Measurements from ENCODE around the gene SUGCT. TPM values are rescaled to one million over a fixed set of nuclear protein-coding genes. Genes with fewer than 3 reads are reported as not detected.

The SUGCT gene
- total RNA-seq, 1 experiment from 2014 or later = 9.9 TPM

DNA sequence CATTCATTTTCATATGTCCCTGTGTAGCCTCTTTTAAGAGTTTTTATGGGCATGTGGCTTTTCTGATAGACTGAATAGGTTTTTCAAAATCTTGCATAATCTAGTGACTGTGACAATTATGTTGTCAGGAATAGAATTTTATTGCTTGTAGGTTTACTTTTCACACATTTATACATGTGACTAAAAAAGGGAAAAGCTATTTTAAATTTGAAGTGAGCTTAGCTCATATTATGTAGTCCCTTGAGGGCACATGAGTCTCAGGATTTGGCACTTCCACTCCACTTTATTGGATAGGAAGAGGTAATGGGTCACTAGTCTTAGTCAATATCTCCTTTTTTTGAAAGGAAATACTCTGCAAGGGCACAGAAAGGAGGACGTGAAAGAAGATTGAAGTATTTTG is 247.3 kb downstream of the SUGCT start:
- Histone ChIP-seq H3K4me3 (ENCODE audit: low read depth, low read length) (no peak overlapping the region), H3K9me3 (no peaks in the 10 kb centered on the region), H3K27me3 (replicated peaks; ENCODE audit: control insufficient read depth, insufficient read depth, low read length) (no peaks in the 10 kb centered on the region), H3K4me1 (no peaks in the 10 kb centered on the region), H3K36me3 (ENCODE audit: control insufficient read depth, insufficient read depth, low read length) (no peaks in the 10 kb centered on the region)
- H3K27ac Mint-ChIP-seq (ENCODE audit: unreplicated experiment) = no peak overlapping the region
- TF ChIP-seq, protein P1, sequence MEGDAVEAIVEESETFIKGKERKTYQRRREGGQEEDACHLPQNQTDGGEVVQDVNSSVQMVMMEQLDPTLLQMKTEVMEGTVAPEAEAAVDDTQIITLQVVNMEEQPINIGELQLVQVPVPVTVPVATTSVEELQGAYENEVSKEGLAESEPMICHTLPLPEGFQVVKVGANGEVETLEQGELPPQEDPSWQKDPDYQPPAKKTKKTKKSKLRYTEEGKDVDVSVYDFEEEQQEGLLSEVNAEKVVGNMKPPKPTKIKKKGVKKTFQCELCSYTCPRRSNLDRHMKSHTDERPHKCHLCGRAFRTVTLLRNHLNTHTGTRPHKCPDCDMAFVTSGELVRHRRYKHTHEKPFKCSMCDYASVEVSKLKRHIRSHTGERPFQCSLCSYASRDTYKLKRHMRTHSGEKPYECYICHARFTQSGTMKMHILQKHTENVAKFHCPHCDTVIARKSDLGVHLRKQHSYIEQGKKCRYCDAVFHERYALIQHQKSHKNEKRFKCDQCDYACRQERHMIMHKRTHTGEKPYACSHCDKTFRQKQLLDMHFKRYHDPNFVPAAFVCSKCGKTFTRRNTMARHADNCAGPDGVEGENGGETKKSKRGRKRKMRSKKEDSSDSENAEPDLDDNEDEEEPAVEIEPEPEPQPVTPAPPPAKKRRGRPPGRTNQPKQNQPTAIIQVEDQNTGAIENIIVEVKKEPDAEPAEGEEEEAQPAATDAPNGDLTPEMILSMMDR (IDR thresholded peaks at IDR 0.05; ENCODE audit: insufficient read depth in 1 of 2, low read depth in 1 of 2, low read length in 1 of 2, severe bottlenecking in 1 of 2, unreplicated experiment in 1 of 2) = no peak
- H3K4me1 Mint-ChIP-seq (ENCODE audit: low read depth, unreplicated experiment) = no peaks in the 10 kb centered on the region
- H3K4me3 Mint-ChIP-seq (ENCODE audit: unreplicated experiment) = no peak overlapping the region
- intact Hi-C loops (cut with micrococcal nuclease; ENCODE audit: unreplicated experiment) = no loop called here
- no TSS peak for BruUV-seq (replicated peaks)
- ChIA-PET CTCF (no interaction called here), POLR2A (no interaction called here)
- H3K36me3 Mint-ChIP-seq (ENCODE audit: insufficient read depth, unreplicated experiment) = no peaks in the 10 kb centered on the region
- no peaks in the 10 kb centered on the region for H3K9me3 Mint-ChIP-seq (ENCODE audit: unreplicated experiment)
- DNase-seq = no peak
- peaks cover 3% of the 10 kb centered on the region for H3K27me3 Mint-ChIP-seq (ENCODE audit: insufficient read depth, unreplicated experiment)

DNA sequence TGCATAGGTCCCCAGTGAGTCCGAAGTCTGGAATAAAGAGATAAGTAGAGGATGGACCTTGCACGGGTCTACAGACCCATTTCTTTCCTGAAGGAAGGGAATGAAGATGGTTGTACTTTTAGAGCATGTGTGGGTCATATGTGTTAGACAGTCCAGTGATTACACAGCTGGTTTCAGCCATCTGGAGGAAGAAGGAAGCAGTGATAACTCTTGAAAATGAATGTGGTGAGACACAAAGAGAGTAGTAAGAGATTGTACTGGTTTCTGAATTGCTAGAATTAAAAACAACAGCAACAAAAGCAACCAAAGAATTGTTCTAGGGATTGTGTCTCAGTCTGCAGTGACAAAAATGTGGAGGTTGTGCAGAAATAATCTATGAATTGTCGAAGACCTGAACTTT is 258.9 kb downstream of the SUGCT start:
- Histone ChIP-seq H3K9me3 (no peaks in the 10 kb centered on the region), H3K4me3 (ENCODE audit: low read depth, low read length) (no peak overlapping the region), H3K36me3 (ENCODE audit: control insufficient read depth, insufficient read depth, low read length) (no peaks in the 10 kb centered on the region), H3K4me1 (no peaks in the 10 kb centered on the region), H3K27me3 (replicated peaks; ENCODE audit: control insufficient read depth, insufficient read depth, low read length) (no peaks in the 10 kb centered on the region)
- ChIA-PET CTCF (no interaction called here), POLR2A (no interaction called here)
- no peak for DNase-seq
- Mint-ChIP-seq H3K4me1 (ENCODE audit: low read depth, unreplicated experiment) (peaks cover 2% of the 10 kb centered on the region), H3K27me3 (ENCODE audit: insufficient read depth, unreplicated experiment) (no peaks in the 10 kb centered on the region), H3K27ac (ENCODE audit: unreplicated experiment) (no peak overlapping the region), H3K36me3 (ENCODE audit: insufficient read depth, unreplicated experiment) (no peaks in the 10 kb centered on the region), H3K9me3 (ENCODE audit: unreplicated experiment) (no peaks in the 10 kb centered on the region), H3K4me3 (ENCODE audit: unreplicated experiment) (no peak overlapping the region)
- intact Hi-C loops (cut with micrococcal nuclease; ENCODE audit: unreplicated experiment) = no loop called here
- BruUV-seq (replicated peaks) = no TSS peak
- TF ChIP-seq, protein P1 (IDR thresholded peaks at IDR 0.05; ENCODE audit: insufficient read depth in 1 of 2, low read depth in 1 of 2, low read length in 1 of 2, severe bottlenecking in 1 of 2, unreplicated experiment in 1 of 2) = no peak

DNA sequence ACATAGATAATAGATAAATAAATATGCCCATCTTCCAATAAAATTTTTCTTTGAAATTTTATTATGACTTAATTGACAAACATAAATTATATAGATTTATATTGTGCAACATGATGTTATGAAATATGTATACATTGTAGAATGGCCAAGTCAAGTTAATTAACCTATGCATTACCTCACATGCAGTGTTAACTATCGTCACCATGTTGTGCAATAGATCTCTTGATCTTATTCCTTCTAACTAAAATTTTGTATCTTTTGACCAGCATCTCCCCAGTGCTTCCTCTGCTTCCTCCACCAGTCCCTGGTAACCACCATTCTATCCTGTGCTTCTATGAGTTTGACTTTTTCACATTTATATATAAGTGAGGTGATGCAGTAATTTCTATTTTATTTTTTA is 259.6 kb downstream of the SUGCT start:
- POLR2A ChIA-PET = no interaction called here
- no peaks in the 10 kb centered on the region for H3K36me3 Mint-ChIP-seq (ENCODE audit: insufficient read depth, unreplicated experiment)
- H3K4me1 Mint-ChIP-seq (ENCODE audit: low read depth, unreplicated experiment) = peaks cover 4% of the 10 kb centered on the region
- no peaks in the 10 kb centered on the region for H3K27me3 ChIP-seq (replicated peaks; ENCODE audit: control insufficient read depth, insufficient read depth, low read length)
- TF ChIP-seq, protein P1 (IDR thresholded peaks at IDR 0.05; ENCODE audit: insufficient read depth in 1 of 2, low read depth in 1 of 2, low read length in 1 of 2, severe bottlenecking in 1 of 2, unreplicated experiment in 1 of 2) = no peak
- H3K9me3 Mint-ChIP-seq (ENCODE audit: unreplicated experiment) = no peaks in the 10 kb centered on the region
- no peak overlapping the region for H3K4me3 Mint-ChIP-seq (ENCODE audit: unreplicated experiment)
- H3K4me1 ChIP-seq = no peaks in the 10 kb centered on the region
- H3K36me3 ChIP-seq (ENCODE audit: control insufficient read depth, insufficient read depth, low read length) = no peaks in the 10 kb centered on the region
- no TSS peak for BruUV-seq (replicated peaks)
- no peaks in the 10 kb centered on the region for H3K27me3 Mint-ChIP-seq (ENCODE audit: insufficient read depth, unreplicated experiment)
- intact Hi-C loops (cut with micrococcal nuclease; ENCODE audit: unreplicated experiment) = no loop called here
- no peaks in the 10 kb centered on the region for H3K9me3 ChIP-seq
- H3K4me3 ChIP-seq (ENCODE audit: low read depth, low read length) = no peak overlapping the region
- CTCF ChIA-PET = no interaction called here
- no peak overlapping the region for H3K27ac Mint-ChIP-seq (ENCODE audit: unreplicated experiment)
- DNase-seq = no peak
